Epidermal melanocyte (primary cell): ENCODE data around the gene PGLYRP3.

Experiments
- DNase-seq: peaks from one replicate; pipeline ENCODE4 v3.0.0; 2011; ENCODE audit warnings: low spot score; ENCODE audit not compliant: insufficient read length

The PGLYRP3 gene, protein sequence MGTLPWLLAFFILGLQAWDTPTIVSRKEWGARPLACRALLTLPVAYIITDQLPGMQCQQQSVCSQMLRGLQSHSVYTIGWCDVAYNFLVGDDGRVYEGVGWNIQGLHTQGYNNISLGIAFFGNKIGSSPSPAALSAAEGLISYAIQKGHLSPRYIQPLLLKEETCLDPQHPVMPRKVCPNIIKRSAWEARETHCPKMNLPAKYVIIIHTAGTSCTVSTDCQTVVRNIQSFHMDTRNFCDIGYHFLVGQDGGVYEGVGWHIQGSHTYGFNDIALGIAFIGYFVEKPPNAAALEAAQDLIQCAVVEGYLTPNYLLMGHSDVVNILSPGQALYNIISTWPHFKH

DNA sequence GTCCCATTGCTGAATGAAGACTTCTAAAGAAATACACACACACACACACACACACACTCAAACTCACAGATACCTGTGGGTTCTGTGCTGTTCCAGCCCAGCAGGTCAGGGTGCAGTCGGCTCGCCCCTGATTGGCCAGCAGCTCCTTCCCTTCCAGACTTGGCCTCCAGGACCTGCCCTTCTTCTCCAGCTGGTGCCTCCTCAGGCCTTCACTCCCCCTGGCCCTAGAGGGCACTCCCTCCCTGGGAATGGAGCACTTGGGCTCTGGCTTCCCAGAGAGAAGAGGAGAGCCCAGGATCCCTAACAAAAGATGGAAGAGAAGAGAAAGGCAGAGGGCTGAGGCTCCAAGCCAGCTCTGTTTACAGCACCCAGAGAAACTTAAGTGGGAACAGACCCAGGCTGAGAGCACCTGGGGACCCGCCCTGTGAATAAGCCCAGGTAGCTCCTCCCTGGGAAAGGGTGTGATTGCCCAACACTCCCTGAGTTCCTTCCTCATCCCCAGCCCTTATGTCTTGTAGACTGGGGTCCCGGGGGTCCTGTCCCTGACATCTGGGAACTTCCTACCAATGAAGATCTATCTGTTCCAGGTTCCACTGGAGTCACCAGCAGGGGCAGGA lies at the start of gene PGLYRP3:
PGLYRP3 (minus strand) TSS at position 383 of the 617 bp plus-strand sequence. CDS start 2,287 bp downstream, outside the sequence.
- no peak for DNase-seq

DNA sequence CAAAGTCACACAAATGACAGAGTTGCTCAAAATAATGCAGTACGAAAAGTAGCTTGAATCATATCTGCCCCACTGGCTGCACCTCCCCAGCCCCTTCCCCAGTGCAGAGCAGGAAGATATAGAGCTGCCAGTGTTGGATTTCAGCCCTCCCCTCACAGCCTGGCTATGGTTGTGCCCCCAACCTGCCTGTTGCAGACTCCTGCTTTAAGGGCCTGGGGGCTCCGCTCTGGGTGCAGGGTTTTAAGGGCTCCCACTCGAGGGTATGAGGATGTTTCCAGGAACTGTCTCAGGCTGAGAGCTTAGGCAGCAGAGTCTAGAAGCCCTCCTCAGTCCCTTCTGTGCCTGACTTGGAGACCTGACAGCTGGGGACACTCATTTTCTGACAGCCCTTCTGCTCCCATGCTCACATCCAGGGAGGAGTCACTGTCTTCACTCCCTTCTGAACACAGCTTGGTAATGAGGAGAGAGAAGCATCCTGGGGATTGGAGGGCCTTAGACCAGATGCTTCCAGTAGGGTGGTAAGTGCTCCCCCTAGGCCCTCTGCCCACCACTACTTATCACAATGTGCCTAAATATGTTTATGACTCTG lies 49.5 kb upstream of the PGLYRP3 start:
- no peak for DNase-seq

DNA sequence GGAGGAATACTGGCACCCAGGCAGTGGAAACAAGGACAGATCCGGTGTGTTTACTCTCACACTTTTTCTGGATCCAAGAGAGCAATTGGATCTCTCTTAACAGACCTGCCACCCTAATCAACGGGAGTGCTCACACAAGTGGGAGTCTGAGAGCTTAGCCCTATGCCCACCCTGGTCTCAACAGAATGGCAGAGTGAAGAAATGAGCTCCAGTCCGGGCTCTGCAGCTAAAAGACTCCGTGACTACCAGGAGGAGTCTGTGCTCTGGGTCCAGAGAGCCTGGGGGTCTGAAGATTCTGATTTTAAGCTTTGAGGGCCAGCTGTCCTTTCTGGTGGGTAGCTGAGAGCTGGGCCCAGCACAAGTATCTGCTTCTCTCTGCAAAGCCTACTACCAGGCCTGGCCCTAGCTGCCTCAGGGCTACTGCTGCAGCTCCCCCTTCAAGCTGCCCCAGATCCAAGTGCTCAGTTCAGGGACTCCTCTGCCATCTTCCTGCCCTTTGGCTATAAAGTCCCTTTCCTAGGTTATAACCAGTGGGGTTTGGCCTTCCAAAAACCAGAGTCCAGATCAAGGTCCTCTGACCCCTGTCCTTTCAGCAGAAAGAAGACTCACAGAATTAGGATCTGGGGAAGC lies 48.8 kb upstream of the PGLYRP3 start:
- DNase-seq = no peak

DNA sequence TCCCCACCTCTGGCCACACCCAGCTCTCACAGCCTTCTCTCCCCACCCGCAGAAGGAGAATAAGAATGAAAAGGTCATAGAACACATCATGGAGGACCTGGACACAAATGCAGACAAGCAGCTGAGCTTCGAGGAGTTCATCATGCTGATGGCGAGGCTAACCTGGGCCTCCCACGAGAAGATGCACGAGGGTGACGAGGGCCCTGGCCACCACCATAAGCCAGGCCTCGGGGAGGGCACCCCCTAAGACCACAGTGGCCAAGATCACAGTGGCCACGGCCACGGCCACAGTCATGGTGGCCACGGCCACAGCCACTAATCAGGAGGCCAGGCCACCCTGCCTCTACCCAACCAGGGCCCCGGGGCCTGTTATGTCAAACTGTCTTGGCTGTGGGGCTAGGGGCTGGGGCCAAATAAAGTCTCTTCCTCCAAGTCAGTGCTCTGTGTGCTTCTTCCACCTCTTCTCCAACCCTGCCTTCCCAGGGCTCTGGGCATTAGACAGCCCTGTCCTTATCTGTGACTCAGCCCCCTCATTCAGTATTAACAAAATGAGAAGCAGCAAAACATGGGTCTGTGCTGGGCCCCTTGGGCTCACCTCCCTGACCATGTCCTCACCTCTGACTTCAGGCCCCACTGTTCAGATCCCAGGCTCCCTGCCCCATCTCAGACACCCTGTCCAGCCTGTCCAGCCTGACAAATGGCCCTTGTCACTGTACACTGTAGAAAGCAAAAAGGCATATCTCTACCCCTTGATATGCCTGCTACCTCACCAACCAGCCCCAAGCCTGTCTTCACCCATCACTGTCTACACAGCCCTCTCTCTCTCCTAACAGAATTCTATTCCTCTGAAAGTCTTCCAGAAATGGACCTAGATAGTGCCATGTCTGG lies 48.1 kb upstream of the PGLYRP3 start:
- DNase-seq = no peak

DNA sequence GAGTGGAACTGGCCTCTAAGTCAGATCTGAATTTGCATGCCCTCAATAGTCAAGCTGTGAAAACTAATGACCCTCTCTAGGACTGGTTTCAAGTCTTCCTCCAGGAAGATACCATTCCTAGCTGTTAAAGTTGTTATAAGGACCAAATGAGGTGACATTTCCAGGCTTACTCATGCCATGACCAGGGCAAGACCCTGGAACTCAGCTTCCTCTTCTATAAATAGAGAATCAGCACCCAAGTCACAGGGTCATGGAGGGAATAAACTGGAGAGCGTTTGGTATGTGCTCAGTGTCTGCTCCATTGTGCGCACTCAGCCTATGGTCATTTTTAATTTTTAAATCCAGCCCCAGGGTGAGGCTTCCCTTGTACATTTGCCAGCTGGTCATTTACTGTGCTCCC lies 47.4 kb upstream of the PGLYRP3 start:
- no peak for DNase-seq

DNA sequence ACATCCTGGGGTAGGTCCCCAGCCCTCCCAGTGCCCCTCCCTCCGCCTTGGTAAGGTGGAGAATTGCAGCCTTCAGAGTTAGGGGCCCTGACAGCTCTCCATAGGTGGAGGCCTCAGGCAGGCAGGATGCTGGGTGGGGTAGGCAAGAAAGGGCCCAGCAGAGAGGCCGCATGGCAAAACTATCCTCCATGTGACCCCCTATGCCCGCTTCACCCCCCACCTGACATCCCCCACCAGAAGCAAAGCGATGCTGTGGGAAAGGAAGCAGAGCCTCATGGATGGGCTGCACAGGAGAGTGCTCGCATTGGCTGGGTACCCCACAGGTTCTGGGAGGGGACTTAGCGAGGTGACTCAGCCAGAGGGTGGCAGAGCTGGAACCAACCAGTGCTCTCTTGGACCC lies 46.5 kb upstream of the PGLYRP3 start:
- no peak for DNase-seq

DNA sequence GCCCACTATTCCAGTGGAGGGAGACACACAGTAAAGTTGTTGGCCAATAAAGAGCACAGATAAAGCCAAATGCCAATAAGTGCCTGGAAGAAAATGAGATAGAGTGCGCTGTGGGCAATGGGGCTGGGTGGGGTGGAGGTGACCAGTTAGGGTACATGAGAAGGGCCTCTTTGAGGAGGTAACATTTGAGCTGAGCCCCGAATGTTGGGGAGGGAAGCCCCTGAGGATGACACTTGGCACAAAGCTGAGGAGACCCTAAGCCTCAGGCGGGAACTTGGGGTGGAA lies 45.9 kb upstream of the PGLYRP3 start:
- no peak for DNase-seq

DNA sequence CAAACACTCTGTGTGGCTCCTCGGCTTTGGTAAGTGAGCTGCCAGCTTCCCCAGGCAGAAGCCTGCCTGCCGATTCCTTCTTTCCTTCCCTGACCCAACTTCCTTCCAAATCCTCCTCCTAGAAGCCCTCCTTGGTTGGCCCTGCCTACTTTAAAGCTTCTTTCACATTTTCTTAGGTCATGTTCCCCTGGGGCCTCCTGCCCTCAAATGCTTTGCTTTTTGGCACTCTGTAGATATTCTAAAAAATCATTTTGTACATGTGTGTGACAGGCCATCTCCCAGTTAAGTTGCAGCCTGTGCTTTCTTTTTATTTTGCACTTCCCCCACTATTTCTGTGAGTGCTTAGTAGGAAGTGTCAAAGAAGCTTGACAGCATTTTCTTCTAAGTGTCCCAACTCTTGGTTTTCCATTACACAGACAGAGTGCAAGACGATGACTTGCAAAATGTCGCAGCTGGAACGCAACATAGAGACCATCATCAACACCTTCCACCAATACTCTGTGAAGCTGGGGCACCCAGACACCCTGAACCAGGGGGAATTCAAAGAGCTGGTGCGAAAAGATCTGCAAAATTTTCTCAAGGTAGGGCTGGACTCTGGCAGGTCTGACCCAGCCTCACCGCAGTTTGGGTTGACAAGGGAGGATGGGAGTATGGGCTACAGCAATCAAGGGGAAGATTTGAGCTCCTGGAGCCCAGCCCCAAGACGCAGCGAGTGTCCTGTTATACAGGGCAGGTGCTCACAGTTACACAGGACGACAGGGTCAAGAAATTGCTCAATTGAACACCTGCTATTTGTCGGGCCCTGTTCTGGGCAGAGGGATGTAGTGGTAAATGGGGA lies 45.3 kb upstream of the PGLYRP3 start, which contains the start of gene S100A9:
S100A9 (plus strand) TSS at position 2 of the 838 bp plus-strand sequence; CDS start at position 432, 430 bp downstream.
- DNase-seq = no peak

DNA sequence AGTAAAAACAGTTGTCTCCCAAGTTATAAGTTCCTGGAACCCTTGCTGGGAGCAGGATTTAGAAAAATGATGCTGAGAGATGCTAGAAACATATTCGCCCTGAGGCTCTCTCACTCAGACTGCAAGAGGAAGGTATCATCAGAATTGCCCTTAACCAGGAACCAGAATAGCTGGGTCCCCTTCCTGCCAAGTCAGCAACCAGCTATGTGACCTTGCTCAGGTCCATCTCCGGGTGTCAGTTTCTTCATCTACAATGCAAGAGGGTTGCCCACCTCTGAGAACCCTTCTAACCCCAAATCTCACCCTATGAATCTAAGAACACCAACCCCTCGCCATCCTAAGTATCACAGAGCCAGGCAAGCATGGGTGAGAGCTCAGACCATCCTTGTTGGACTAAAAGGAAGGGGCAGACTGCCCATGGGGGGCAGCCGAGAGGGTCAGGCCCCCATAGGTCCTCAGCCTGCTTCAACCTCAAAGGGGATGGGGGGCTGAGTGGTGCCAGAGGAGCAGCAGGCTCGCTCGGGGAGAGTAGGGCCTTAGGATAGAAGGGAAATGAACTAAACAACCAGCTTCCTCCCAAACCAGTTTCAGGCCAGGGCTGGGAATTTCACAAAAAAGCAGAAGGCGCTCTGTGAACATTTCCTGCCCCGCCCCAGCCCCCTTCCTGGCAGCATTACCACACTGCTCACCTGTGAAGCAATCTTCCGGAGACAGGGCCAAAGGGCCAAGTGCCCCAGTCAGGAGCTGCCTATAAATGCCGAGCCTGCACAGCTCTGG lies 44.5 kb upstream of the PGLYRP3 start:
- DNase-seq = no peak

DNA sequence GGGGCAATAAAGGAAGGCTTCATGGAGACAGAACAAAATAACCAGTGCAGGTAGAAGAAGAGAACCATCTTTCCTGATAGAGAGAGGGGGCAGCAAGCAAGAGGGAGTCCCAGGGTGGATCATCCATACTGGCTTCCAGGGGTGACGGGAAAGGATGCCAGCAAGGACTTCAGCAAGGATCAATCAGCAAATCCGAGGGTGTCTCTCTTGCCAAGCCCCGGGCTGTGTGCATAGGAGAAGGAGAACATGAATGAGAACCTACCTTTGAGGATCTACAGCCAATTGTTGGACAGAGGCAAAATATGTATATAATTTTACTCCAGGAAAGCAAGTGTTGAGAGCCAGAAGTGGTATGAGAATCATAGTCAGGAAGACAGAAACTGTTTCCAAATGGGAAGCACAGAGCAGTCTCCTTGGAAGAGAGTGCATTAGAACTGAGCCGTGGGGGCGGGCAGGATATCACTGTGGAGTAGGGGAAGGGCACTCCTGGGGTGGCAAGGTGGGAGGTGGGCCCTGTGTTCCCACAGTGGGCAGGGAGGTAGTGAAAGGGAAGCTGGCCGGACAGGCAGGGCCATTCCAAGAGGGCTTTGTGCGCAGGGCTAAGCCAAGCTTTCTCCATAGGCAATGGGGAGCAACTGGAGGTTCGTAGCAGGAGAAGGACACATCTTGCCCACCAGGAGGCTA lies 43.8 kb upstream of the PGLYRP3 start:
- no peak for DNase-seq

DNA sequence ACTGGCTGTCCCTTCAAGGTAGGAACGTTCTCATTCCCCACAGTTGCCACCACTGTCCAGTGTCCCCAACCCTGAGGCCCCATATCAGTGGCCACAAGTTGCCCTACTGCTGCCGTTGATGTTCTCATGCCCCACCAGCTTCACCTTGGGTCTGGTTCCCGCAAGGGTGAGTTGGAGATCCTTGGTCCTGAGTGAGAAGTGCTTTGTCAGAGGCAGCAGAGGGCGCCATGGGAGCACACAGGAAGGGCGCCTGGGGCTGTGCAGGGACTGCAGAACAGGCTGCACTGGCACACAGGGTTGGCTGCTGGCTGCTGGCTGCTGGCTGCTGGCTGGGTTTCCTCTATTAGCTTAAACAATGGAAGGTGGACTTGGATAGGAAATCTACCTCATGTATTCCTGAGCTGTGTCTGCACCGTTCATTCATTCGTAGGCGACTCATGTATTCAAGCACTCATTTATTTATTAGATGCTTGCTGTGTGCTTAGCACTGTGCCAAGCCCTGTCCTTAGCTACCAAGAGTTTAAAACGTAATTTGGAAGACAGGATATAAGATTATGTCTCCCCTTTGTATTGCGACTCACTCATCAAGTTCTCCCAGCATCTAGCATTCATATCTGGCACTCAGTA lies 42.8 kb upstream of the PGLYRP3 start:
- no peak for DNase-seq

DNA sequence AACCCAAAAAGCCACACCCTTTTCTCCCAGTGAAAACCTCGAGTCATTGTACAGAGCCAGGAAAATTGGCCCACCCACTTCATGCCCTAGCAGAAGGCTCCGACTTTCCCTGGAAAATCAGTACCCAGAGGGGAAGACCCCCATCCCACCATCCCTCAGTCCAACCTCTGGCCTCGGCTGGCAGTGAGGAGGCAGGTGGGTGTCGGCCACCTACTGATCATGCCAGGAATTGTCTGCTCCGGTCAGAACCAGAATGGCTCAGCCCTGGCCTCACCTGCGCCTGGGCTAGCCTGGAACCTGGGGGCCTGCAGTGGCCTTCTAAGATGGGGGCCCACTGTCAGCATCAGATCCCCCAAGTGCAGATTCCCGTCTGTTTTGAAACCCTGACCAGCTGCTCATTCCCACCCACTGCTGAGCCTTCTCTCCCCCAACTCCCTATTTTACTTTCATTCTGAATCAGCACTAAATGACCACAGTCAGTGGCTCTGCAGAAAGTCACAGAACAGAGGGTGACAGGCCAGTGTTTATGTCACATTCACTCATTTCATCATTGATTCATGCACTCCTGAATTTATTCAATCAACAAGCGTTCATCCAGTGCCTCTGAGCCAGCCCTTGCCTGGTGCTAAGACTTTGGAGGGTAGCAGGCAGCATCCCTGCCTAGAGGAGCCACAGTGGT lies 41.9 kb upstream of the PGLYRP3 start:
- DNase-seq = no peak

DNA sequence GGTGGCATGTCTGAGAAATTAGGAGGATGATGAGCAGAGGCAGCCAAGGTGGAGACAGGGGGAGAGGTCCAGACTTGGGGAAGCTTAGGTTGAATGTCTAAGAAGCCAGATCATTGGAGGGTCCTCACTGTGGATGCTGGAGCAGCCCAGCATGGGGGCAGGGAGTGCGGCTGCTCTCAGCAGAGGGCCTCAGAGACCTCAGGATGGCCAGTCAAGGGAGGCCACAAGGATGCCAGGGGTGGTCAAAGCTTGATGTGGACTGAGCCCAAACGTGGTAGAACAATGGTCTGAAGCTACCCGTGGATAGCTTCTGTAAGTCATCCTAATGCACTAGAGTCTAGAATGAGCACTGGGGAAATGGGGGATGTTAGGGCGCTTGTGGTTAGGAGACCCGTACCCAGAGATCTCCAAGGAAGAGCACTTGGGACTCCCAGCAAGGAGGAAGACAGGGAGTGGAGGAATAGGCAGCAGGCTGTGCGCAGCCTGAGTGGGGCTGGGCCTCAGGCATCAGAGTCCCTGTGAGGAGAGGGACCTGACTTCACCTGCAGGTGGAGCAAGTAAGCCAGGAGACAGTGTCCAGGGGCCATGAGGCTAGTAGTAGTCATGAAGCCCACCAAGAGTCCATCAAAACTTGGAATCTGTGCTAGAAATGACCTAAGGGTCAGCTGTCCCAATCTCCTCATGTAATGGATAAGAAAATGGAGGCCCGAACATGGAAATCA lies 40.6 kb upstream of the PGLYRP3 start:
- DNase-seq = no peak

DNA sequence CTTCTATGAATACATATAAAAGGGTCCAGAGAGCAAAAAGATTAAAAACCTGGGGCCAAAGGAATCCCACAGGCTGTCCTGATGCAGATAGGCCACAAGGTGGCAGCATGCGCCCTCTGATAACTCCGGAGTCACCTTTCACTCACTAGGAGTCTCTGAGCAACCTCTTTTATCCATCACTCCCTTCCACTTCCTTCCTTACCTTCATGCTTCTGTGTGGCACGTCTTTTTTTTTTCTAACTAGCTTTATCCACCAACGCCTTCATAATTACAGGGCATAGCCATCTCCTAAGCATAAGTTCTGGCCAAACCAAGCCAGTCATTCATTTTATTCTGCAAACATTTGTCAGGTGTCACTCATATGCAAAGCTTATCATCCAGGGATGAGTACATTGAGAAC lies 39.8 kb upstream of the PGLYRP3 start:
- DNase-seq = peak; percentile 84

DNA sequence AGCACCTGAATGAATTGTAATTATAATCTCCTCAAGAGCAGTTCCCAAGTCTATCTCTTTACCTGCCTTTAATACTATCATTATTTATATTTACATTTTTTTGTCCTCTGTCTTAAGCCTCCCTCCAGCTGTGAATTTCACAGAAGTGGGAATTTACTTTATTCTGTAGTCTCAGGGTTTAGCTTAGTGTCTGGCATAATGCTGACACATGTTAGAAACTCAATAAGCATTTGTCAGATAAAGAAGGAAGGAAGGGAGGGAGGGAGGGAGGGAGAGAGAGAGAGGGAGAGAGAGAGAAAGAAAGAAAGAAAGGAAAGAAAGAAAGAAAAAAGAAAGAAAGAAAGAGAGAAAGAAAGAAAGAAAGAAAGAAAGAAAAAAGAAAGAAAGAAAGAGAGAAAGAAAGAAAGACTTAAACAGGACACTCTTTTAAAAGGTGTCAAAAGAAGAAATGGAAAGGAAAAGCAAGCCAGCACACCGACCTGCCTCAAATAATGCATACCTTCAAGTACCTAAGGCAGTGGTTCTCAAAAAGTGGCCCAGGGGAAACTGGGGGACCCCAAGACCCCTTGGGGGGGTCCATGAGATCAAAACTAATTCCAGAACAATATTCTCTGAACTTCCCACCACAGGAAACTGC lies 37.7 kb upstream of the PGLYRP3 start:
- no peak for DNase-seq

DNA sequence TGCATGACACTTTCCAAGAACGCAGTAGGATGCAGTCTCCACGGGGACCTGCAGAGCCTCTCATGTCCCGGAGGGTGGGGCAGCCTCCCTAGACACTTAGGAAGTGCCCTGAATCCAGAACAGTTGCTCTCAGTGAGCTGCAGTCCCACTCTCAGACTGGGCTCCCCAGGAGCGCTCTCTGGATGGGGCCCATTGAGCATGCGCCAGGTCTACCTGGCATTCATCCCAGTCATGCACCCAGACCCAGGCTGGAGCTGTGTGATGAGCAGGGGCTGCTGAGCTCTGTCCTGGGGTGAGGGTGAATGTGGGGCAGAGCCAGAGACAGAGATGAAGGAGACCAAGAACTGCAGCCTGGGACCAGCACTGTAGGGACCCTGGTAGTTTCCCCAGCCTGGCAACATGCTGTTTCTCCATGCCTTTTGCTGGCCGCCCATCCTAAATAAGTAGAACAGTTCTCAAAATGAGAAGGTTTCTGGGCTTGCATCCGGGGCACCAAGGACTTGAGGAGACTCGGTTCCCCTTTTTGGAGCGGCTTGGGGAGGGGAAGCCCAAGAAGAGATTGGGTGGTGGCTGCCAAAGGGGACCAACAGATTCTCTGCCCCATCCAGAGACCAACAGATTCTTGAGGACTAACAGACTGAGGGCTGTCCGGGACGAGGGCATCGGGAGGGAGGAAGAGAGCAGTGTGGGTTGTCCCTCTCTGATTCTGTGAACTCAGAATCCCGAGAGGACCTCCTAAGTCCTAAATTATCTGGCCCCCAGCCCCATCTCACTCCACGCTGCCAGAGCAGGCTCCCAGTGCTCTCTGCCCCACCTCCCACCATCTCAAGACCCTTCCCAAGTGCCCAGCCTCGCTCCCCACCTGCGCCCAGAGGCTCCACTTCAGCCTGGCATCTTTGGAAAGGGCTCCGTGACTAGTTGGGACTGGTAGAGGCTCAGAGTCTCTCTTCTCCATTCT lies 36.9 kb upstream of the PGLYRP3 start:
- DNase-seq = no peak
